Measurements from ENCODE around the gene KLF6. TPM values are rescaled to one million over a fixed set of nuclear protein-coding genes. Genes with fewer than 3 reads are reported as not detected.

Gene KLF6
- total and polyA plus RNA-seq, 2 experiments from 2014 or later: 187 to 602 TPM

GRCh38 chr10:3761021-3761686 is 23.9 kb downstream of the KLF6 start:
- no peak for TF ChIP-seq EZH2 (IDR thresholded peaks at IDR 0.05; ENCODE audit: borderline replicate concordance)
- H3K4me3 ChIP-seq: no peak overlapping the region
- no peaks in the 10 kb centered on the region for H3K36me3 ChIP-seq (replicated peaks; ENCODE audit: insufficient read depth, low read depth)
- no peaks in the 10 kb centered on the region for H3K79me2 ChIP-seq
- 85% methylated on average over 8 of the region's 8 CpGs for WGBS (ENCODE audit: low lambda C conversion rate, missing lambda C conversion rate)
- no peaks in the 10 kb centered on the region for H3K9me3 ChIP-seq (ENCODE audit: low read depth)
- H4K20me1 ChIP-seq (ENCODE audit: insufficient read depth, poor library complexity, severe bottlenecking): no peaks in the 10 kb centered on the region
- no peak overlapping the region for H3K4me2 ChIP-seq
- DNase-seq (ENCODE audit: low spot score): peak; percentile 35
- no peaks in the 10 kb centered on the region for H3K9me2 ChIP-seq (replicated peaks; ENCODE audit: insufficient read depth)
- H2AFZ ChIP-seq: no peak overlapping the region
- peaks cover 4% of the 10 kb centered on the region for H3K4me1 ChIP-seq (ENCODE audit: insufficient read depth)
- H3K27me3 ChIP-seq: no peaks in the 10 kb centered on the region
- peak overlapping the region; percentile 71 for H3K27ac ChIP-seq

GRCh38 chr10:3760083-3760482 is 24.9 kb downstream of the KLF6 start:
- H3K79me2 ChIP-seq: no peaks in the 10 kb centered on the region
- TF ChIP-seq EZH2phosphoT487 (IDR thresholded peaks at IDR 0.05; ENCODE audit: low read depth, severe bottlenecking, unreplicated experiment): no peak
- TF ChIP-seq CTCF (IDR thresholded peaks at IDR 0.05; ENCODE audit: poor library complexity): no peak
- TF ChIP-seq EZH2 (IDR thresholded peaks at IDR 0.05; ENCODE audit: borderline replicate concordance): no peak
- no peaks in the 10 kb centered on the region for H3K36me3 ChIP-seq (replicated peaks; ENCODE audit: insufficient read depth, low read depth)
- H3K9me2 ChIP-seq (replicated peaks; ENCODE audit: insufficient read depth): no peaks in the 10 kb centered on the region
- no peak overlapping the region for H3K27ac ChIP-seq
- WGBS (ENCODE audit: low lambda C conversion rate, missing lambda C conversion rate): 96% methylated on average over 14 of the region's 14 CpGs
- H4K20me1 ChIP-seq (ENCODE audit: insufficient read depth, poor library complexity, severe bottlenecking): no peaks in the 10 kb centered on the region
- DNase-seq (ENCODE audit: low spot score): no peak
- no peaks in the 10 kb centered on the region for H3K9me3 ChIP-seq (ENCODE audit: low read depth)
- H3K4me2 ChIP-seq: no peak overlapping the region
- no peak overlapping the region for H2AFZ ChIP-seq
- H3K27me3 ChIP-seq: no peaks in the 10 kb centered on the region
- no peak overlapping the region for H3K4me3 ChIP-seq
- peaks cover 12% of the 10 kb centered on the region for H3K4me1 ChIP-seq (ENCODE audit: insufficient read depth)

- Histone ChIP-seq H3K27ac (no peak overlapping the region), H3K9me3 (ENCODE audit: low read depth) (no peaks in the 10 kb centered on the region), H2AFZ (no peak overlapping the region), H4K20me1 (ENCODE audit: insufficient read depth, poor library complexity, severe bottlenecking) (no peaks in the 10 kb centered on the region), H3K27me3 (no peaks in the 10 kb centered on the region), H3K4me3 (no peak overlapping the region), H3K79me2 (no peaks in the 10 kb centered on the region), H3K4me1 (ENCODE audit: insufficient read depth) (peaks cover 12% of the 10 kb centered on the region), H3K9me2 (replicated peaks; ENCODE audit: insufficient read depth) (no peaks in the 10 kb centered on the region), H3K4me2 (no peak overlapping the region), H3K36me3 (replicated peaks; ENCODE audit: insufficient read depth, low read depth) (no peaks in the 10 kb centered on the region)
- DNase-seq (ENCODE audit: low spot score): no peak
- TF ChIP-seq EZH2 (IDR thresholded peaks at IDR 0.05; ENCODE audit: borderline replicate concordance) (no peak), EZH2phosphoT487 (IDR thresholded peaks at IDR 0.05; ENCODE audit: low read depth, severe bottlenecking, unreplicated experiment) (no peak), CTCF (IDR thresholded peaks at IDR 0.05; ENCODE audit: poor library complexity) (no peak)
- WGBS (ENCODE audit: low lambda C conversion rate, missing lambda C conversion rate): 98% methylated on average over 2 of the region's 2 CpGs
Measured at GRCh38 chr10:3759397-3759796, 25.6 kb downstream of the KLF6 start.

- Histone ChIP-seq H2AFZ (no peak overlapping the region), H3K36me3 (replicated peaks; ENCODE audit: insufficient read depth, low read depth) (no peaks in the 10 kb centered on the region), H3K4me1 (ENCODE audit: insufficient read depth) (peaks cover 12% of the 10 kb centered on the region), H3K4me3 (no peak overlapping the region), H3K27me3 (no peaks in the 10 kb centered on the region), H4K20me1 (ENCODE audit: insufficient read depth, poor library complexity, severe bottlenecking) (no peaks in the 10 kb centered on the region), H3K4me2 (no peak overlapping the region), H3K27ac (no peak overlapping the region), H3K9me3 (ENCODE audit: low read depth) (no peaks in the 10 kb centered on the region), H3K79me2 (no peaks in the 10 kb centered on the region), H3K9me2 (replicated peaks; ENCODE audit: insufficient read depth) (no peaks in the 10 kb centered on the region)
- 94% methylated on average over 6 of the region's 6 CpGs for WGBS (ENCODE audit: low lambda C conversion rate, missing lambda C conversion rate)
- TF ChIP-seq EZH2 (IDR thresholded peaks at IDR 0.05; ENCODE audit: borderline replicate concordance): no peak
- no peak for TF ChIP-seq EZH2phosphoT487 (IDR thresholded peaks at IDR 0.05; ENCODE audit: low read depth, severe bottlenecking, unreplicated experiment)
- no peak for TF ChIP-seq CTCF (IDR thresholded peaks at IDR 0.05; ENCODE audit: poor library complexity)
- no peak for DNase-seq (ENCODE audit: low spot score)
Measured at GRCh38 chr10:3758491-3758970, 26.5 kb downstream of the KLF6 start.
